ENCODE data around the gene RASGEF1C. TPM values are rescaled to one million over a fixed set of nuclear protein-coding genes. Genes with fewer than 3 reads are reported as not detected.
A peak's percentile ranks its signal among the peaks of the same experiment; 100 is the strongest.

RASGEF1C gene
- total RNA-seq (not detected), polyA plus RNA-seq (not detected)

GRCh38 chr5:180209137-180209581, at the start of gene RASGEF1C:
TSS of gene RASGEF1C (minus strand) at chr5:180209211. CDS start at chr5:180138052, 71,159 bp downstream.
- intact Hi-C loops (cut with micrococcal nuclease), result loop anchor here (10.0 kb wide), 1 partner anchor 106 kb away; no protein-coding TSS in a partner anchor
- Mint-ChIP-seq H3K27ac (no peak within 1 kb of the TSS), H3K27me3 (peaks cover 33 to 38% of the 10 kb centered on the region in 2 donors), H3K36me3 (no peaks in the 10 kb centered on the region), H3K4me3 (peak within 1 kb of the TSS; percentile 5 to 68 (median 58)), H3K9me3 (peaks cover 0 to 7% (median 4%) of the 10 kb centered on the region in 8 donors), H3K4me1 (peaks cover 4 to 11% (median 6%) of the 10 kb centered on the region in 4 donors)
- Histone ChIP-seq H3K36me3 (ENCODE audit: insufficient read depth, low read length) (no peaks in the 10 kb centered on the region), H3K27ac (ENCODE audit: low read depth, low read length) (no peak within 1 kb of the TSS), H3K9me3 (ENCODE audit: control insufficient read depth in 1 of 2, low read length in 2 of 2) (no peaks in the 10 kb centered on the region), H3K4me3 (ENCODE audit: low read length in 2 of 2) (no peak within 1 kb of the TSS), H3K27me3 (ENCODE audit: insufficient read depth, low read length) (peaks cover 14% of the 10 kb centered on the region), H3K4me1 (ENCODE audit: insufficient read depth, low read length) (peaks cover 6% of the 10 kb centered on the region)
- peak in 4 of 5 donors; percentile 45 to 57 (median 46) for DNase-seq
- ChIA-PET POLR2A (ENCODE audit: partially characterized antibody) (no interaction called here), CTCF (ENCODE audit: partially characterized antibody) (no interaction called here)

- no peaks in the 10 kb centered on the region for H3K4me1 Mint-ChIP-seq
- no peak for DNase-seq
- no peak overlapping the region for H3K4me3 Mint-ChIP-seq
- peaks cover 76 to 96% of the 10 kb centered on the region in 2 donors for H3K36me3 Mint-ChIP-seq
- no peak overlapping the region for H3K4me3 ChIP-seq (ENCODE audit: low read length in 2 of 2)
- POLR2A ChIA-PET (ENCODE audit: partially characterized antibody), result no interaction called here
- H3K27ac ChIP-seq (ENCODE audit: low read depth, low read length), result no peak overlapping the region
- H3K9me3 ChIP-seq (ENCODE audit: control insufficient read depth in 1 of 2, low read length in 2 of 2), result peaks cover 4 to 51% of the 10 kb centered on the region in 2 donors
- H3K4me1 ChIP-seq (ENCODE audit: insufficient read depth, low read length), result no peaks in the 10 kb centered on the region
- H3K27me3 ChIP-seq (ENCODE audit: insufficient read depth, low read length), result no peaks in the 10 kb centered on the region
- intact Hi-C loops (cut with micrococcal nuclease), result no loop called here
- no peaks in the 10 kb centered on the region for H3K27me3 Mint-ChIP-seq
- peaks cover 2 to 96% (median 82%) of the 10 kb centered on the region in 8 donors for H3K9me3 Mint-ChIP-seq
- CTCF ChIA-PET (ENCODE audit: partially characterized antibody), result no interaction called here
- peaks cover 17% of the 10 kb centered on the region for H3K36me3 ChIP-seq (ENCODE audit: insufficient read depth, low read length)
- no peak overlapping the region for H3K27ac Mint-ChIP-seq
Measured at GRCh38 chr5:180253036-180253824, 44.2 kb upstream of the RASGEF1C start.

- H3K36me3 Mint-ChIP-seq, result peaks cover 76 to 96% of the 10 kb centered on the region in 2 donors
- H3K27ac ChIP-seq (ENCODE audit: low read depth, low read length), result no peak overlapping the region
- H3K4me3 Mint-ChIP-seq, result no peak overlapping the region
- peaks cover 24% of the 10 kb centered on the region for H3K36me3 ChIP-seq (ENCODE audit: insufficient read depth, low read length)
- H3K9me3 ChIP-seq (ENCODE audit: control insufficient read depth in 1 of 2, low read length in 2 of 2), result peaks cover 0 to 37% of the 10 kb centered on the region in 2 donors
- H3K27me3 ChIP-seq (ENCODE audit: insufficient read depth, low read length), result no peaks in the 10 kb centered on the region
- H3K4me3 ChIP-seq (ENCODE audit: low read length in 2 of 2), result no peak overlapping the region
- ChIA-PET CTCF (ENCODE audit: partially characterized antibody) (interaction anchor here (0.9 kb wide), 1 partner anchor 12 kb away, joined by 3 read pairs; no protein-coding TSS in a partner anchor), POLR2A (ENCODE audit: partially characterized antibody) (no interaction called here)
- no peaks in the 10 kb centered on the region for H3K4me1 ChIP-seq (ENCODE audit: insufficient read depth, low read length)
- no peaks in the 10 kb centered on the region for H3K27me3 Mint-ChIP-seq
- peaks cover 0 to 96% (median 78%) of the 10 kb centered on the region in 8 donors for H3K9me3 Mint-ChIP-seq
- no peak for DNase-seq
- no peak overlapping the region for H3K27ac Mint-ChIP-seq
- intact Hi-C loops (cut with micrococcal nuclease), result no loop called here
- no peaks in the 10 kb centered on the region for H3K4me1 Mint-ChIP-seq
Measured at GRCh38 chr5:180251887-180252286, 42.9 kb upstream of the RASGEF1C start.

DNA sequence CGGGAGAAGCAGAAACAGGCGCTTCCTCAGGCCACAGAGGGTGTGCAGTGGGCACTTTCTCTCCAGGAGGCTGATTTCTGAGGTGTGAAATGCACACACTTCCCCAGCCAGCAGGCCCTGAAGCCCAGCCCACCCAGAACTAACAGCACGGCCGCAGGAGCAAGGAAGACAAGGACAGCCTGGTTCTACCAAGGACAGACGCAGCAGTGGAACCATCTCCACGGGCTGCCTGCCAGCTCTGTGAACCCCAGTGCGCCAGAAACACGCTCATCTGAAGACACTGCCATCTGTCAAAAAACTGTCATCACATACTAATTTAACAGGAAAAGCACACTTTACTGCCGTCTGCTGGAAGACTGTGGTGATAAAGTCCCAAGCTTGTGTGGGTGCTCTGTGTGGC, 42.1 kb upstream of the RASGEF1C start:
- H3K4me1 ChIP-seq (ENCODE audit: insufficient read depth, low read length), result no peaks in the 10 kb centered on the region
- H3K36me3 Mint-ChIP-seq, result peaks cover 78 to 96% of the 10 kb centered on the region in 2 donors
- no peaks in the 10 kb centered on the region for H3K27me3 ChIP-seq (ENCODE audit: insufficient read depth, low read length)
- H3K4me1 Mint-ChIP-seq, result no peaks in the 10 kb centered on the region
- ChIA-PET CTCF (ENCODE audit: partially characterized antibody) (interaction anchor here (0.9 kb wide), 1 partner anchor 12 kb away, joined by 3 read pairs; no protein-coding TSS in a partner anchor), POLR2A (ENCODE audit: partially characterized antibody) (no interaction called here)
- H3K36me3 ChIP-seq (ENCODE audit: insufficient read depth, low read length), result peaks cover 24% of the 10 kb centered on the region
- H3K27ac Mint-ChIP-seq, result no peak overlapping the region
- no peak overlapping the region for H3K27ac ChIP-seq (ENCODE audit: low read depth, low read length)
- intact Hi-C loops (cut with micrococcal nuclease), result no loop called here
- peaks cover 0 to 31% of the 10 kb centered on the region in 2 donors for H3K9me3 ChIP-seq (ENCODE audit: control insufficient read depth in 1 of 2, low read length in 2 of 2)
- no peak overlapping the region for H3K4me3 Mint-ChIP-seq
- H3K4me3 ChIP-seq (ENCODE audit: low read length in 2 of 2), result no peak overlapping the region
- no peak for DNase-seq
- H3K9me3 Mint-ChIP-seq, result peaks cover 0 to 95% (median 82%) of the 10 kb centered on the region in 8 donors
- no peaks in the 10 kb centered on the region for H3K27me3 Mint-ChIP-seq

GRCh38 chr5:180250329-180250728, 41.3 kb upstream of the RASGEF1C start:
- Mint-ChIP-seq H3K36me3 (peaks cover 78 to 91% of the 10 kb centered on the region in 2 donors), H3K27ac (no peak overlapping the region), H3K4me1 (no peaks in the 10 kb centered on the region), H3K4me3 (no peak overlapping the region), H3K9me3 (peaks cover 0 to 92% (median 76%) of the 10 kb centered on the region in 8 donors), H3K27me3 (no peaks in the 10 kb centered on the region)
- Histone ChIP-seq H3K4me1 (ENCODE audit: insufficient read depth, low read length) (no peaks in the 10 kb centered on the region), H3K4me3 (ENCODE audit: low read length in 2 of 2) (no peak overlapping the region), H3K9me3 (ENCODE audit: control insufficient read depth in 1 of 2, low read length in 2 of 2) (peaks cover 0 to 28% of the 10 kb centered on the region in 2 donors), H3K27ac (ENCODE audit: low read depth, low read length) (no peak overlapping the region), H3K27me3 (ENCODE audit: insufficient read depth, low read length) (no peaks in the 10 kb centered on the region), H3K36me3 (ENCODE audit: insufficient read depth, low read length) (peaks cover 24% of the 10 kb centered on the region)
- CTCF ChIA-PET (ENCODE audit: partially characterized antibody), result no interaction called here
- POLR2A ChIA-PET (ENCODE audit: partially characterized antibody), result no interaction called here
- no peak for DNase-seq
- intact Hi-C loops (cut with micrococcal nuclease), result no loop called here

DNA sequence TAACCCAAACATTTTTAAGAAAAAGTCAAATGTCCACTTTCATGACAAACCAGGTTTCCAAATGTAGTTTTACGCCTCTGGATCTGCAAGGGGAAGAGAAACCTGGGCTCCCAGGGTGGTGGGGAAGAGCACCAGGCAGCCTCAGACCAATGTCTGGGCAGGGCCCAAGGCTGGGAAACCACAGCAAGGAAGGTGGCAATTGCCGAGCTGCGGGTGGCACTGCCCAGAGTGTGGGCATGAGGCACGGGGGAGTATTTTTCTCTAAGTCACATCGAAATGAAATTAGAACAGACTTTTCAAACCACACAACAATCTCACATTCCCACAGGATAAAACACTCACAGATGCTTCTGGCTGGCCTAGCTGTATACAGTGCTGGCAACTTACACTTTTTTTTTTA, 32.6 kb upstream of the RASGEF1C start:
- DNase-seq, result no peak
- Histone ChIP-seq H3K4me3 (ENCODE audit: low read length in 2 of 2) (no peak overlapping the region), H3K36me3 (ENCODE audit: insufficient read depth, low read length) (peaks cover 26% of the 10 kb centered on the region), H3K27ac (ENCODE audit: low read depth, low read length) (no peak overlapping the region), H3K4me1 (ENCODE audit: insufficient read depth, low read length) (no peaks in the 10 kb centered on the region), H3K27me3 (ENCODE audit: insufficient read depth, low read length) (no peaks in the 10 kb centered on the region), H3K9me3 (ENCODE audit: control insufficient read depth in 1 of 2, low read length in 2 of 2) (no peaks in the 10 kb centered on the region)
- Mint-ChIP-seq H3K36me3 (peaks cover 90 to 92% of the 10 kb centered on the region in 2 donors), H3K4me3 (no peak overlapping the region), H3K27me3 (no peaks in the 10 kb centered on the region), H3K9me3 (peaks cover 2 to 78% (median 44%) of the 10 kb centered on the region in 8 donors), H3K27ac (no peak overlapping the region), H3K4me1 (peaks cover 0 to 1% (median 0%) of the 10 kb centered on the region in 4 donors)
- intact Hi-C loops (cut with micrococcal nuclease), result no loop called here
- ChIA-PET CTCF (ENCODE audit: partially characterized antibody) (no interaction called here), POLR2A (ENCODE audit: partially characterized antibody) (no interaction called here)

- H3K36me3 ChIP-seq (ENCODE audit: insufficient read depth, low read length), result peaks cover 34% of the 10 kb centered on the region
Measured at GRCh38 chr5:180238631-180239030, 29.6 kb upstream of the RASGEF1C start.

More at GRCh38 chr5:180238631-180239030, 29.6 kb upstream of the RASGEF1C start:
- Mint-ChIP-seq H3K4me1 (no peaks in the 10 kb centered on the region), H3K9me3 (peaks cover 0 to 69% (median 36%) of the 10 kb centered on the region in 8 donors), H3K36me3 (peaks cover 95 to 100% of the 10 kb centered on the region in 2 donors), H3K4me3 (no peak overlapping the region), H3K27me3 (no peaks in the 10 kb centered on the region), H3K27ac (no peak overlapping the region)
- Histone ChIP-seq H3K27me3 (ENCODE audit: insufficient read depth, low read length) (no peaks in the 10 kb centered on the region), H3K27ac (ENCODE audit: low read depth, low read length) (no peak overlapping the region), H3K4me1 (ENCODE audit: insufficient read depth, low read length) (no peaks in the 10 kb centered on the region), H3K4me3 (ENCODE audit: low read length in 2 of 2) (no peak overlapping the region), H3K9me3 (ENCODE audit: control insufficient read depth in 1 of 2, low read length in 2 of 2) (no peaks in the 10 kb centered on the region)
- CTCF ChIA-PET (ENCODE audit: partially characterized antibody), result no interaction called here
- intact Hi-C loops (cut with micrococcal nuclease), result no loop called here
- DNase-seq, result no peak
- POLR2A ChIA-PET (ENCODE audit: partially characterized antibody), result no interaction called here
